T-cell (primary cell): ENCODE results near the gene KRTAP8-1. TPM values are rescaled to one million over a fixed set of nuclear protein-coding genes. Genes with fewer than 3 reads are reported as not detected.

Experiments
- total RNA-seq, 35 experiments: library from RNA in 6 of 35; stranded (reverse) in 6 of 35; fragments of 120-200 nt in 1 of 35; gene quantifications; one replicate each; pipeline versions ENCODE4 v1.2.1 to v1.2.4 and lab custom pipeline; 2013 to 2026

KRTAP8-1 gene
- total RNA-seq, 5 donors from 2014 or later (not counting 1 experiment from before 2014, with no cell fraction given) = not detected

Other genes with a start within 250 kb of the KRTAP8-1 start
- gene KRTAP22-2, start 222.9 kb downstream of the KRTAP8-1 start, total RNA-seq = not detected
- gene KRTAP6-3, start 220.8 kb downstream of the KRTAP8-1 start, total RNA-seq = not detected
- not detected for gene KRTAP6-2, start 214.4 kb downstream of the KRTAP8-1 start, total RNA-seq
- not detected for gene KRTAP22-1, start 212.2 kb downstream of the KRTAP8-1 start, total RNA-seq
- gene KRTAP6-1, start 199.3 kb downstream of the KRTAP8-1 start, total RNA-seq = not detected
- gene KRTAP20-1, start 196.8 kb downstream of the KRTAP8-1 start, total RNA-seq = not detected
- gene KRTAP20-4, start 192.6 kb downstream of the KRTAP8-1 start, total RNA-seq = not detected
- gene KRTAP20-2, start 178.1 kb downstream of the KRTAP8-1 start, total RNA-seq = not detected
- gene KRTAP20-3, start 170.4 kb downstream of the KRTAP8-1 start, total RNA-seq = not detected
- not detected for gene KRTAP21-3, start 94.5 kb downstream of the KRTAP8-1 start, total RNA-seq
- not detected for gene KRTAP21-2, start 66.0 kb downstream of the KRTAP8-1 start, total RNA-seq
- not detected for gene KRTAP21-1, start 57.8 kb downstream of the KRTAP8-1 start, total RNA-seq
- not detected for gene KRTAP7-1, start 16.5 kb upstream of the KRTAP8-1 start, total RNA-seq
- not detected for gene KRTAP11-1, start 68.3 kb upstream of the KRTAP8-1 start, total RNA-seq
- not detected for gene KRTAP19-8, start 225.2 kb upstream of the KRTAP8-1 start, total RNA-seq